DMS153 treated with DMSO at 0.1 percent for 48 hours (cell line): ENCODE results near the gene SRGAP2.
"Not testable (repeated sequence)": the region's sequence is repeated elsewhere in the genome, so short reads cannot be mapped to it uniquely, and the experiment has no call there.

Source experiments
- DNase-seq: peaks from one replicate; lab custom pipeline; 2025; ENCODE audit not compliant: unreplicated experiment; lab: John Stamatoyannopoulos, UW

Gene SRGAP2

DNA sequence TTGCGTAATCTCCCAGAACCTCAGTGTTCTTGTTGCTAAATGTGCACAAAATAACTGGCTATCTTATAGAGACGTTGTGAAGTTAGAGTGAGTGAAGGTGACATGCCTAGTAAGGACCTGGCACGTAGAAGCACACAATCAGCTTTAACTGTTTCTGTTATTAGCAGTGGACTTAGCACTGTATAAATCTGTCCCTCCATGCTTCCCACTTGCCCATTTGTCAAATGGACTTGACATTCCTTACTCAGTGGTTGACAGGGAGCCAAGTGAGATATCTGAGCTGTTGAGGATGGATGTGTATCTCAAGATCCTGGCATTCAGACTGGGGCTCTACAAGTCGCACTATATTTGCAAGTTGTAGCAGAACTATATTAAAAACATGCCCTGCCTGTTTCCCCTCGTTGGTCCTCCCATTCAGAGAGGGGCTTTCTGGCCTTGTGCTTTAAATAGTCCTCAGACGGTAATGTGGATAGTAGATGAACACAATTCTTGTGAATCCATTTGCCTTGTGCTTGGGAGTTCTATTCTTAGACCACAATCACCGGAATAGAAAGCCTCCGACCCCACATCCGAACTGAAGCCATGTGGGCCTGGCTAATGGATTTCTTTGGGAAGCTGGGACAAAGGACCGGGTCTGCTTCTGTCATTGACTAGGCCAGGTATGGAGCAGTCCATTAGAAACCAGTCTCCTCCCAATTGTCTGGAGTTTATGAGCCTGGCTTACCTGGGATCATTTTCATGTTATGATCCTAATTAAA, 43.0 kb downstream of the SRGAP2 start:
- not testable (repeated sequence) for DNase-seq

GRCh38 chr1:206250953-206251681, 47.8 kb downstream of the SRGAP2 start:
- DNase-seq = not testable (repeated sequence)

GRCh38 chr1:206252680-206253335, 49.5 kb downstream of the SRGAP2 start:
- DNase-seq = not testable (repeated sequence)
